Motor neuron (in vitro differentiated cells): ENCODE measurements around the gene CSTF3. TPM values are rescaled to one million over a fixed set of nuclear protein-coding genes. Genes with fewer than 3 reads are reported as not detected.
"Not testable (repeated sequence)": the region's sequence is repeated elsewhere in the genome, so short reads cannot be mapped to it uniquely, and the experiment has no call there.

ENCODE experiments used
- ATAC-seq, 8 experiments: fragments of 200-7000 bp; cut with Tn5 transposase; replicated peaks in 6 of 8; 2 replicates each; pipeline ENCODE4 v1.8.0; 2021; ENCODE audit warnings: mild to moderate bottlenecking in 8 of 8, moderate library complexity in 8 of 8
- H3K27ac ChIP-seq, 2 donors: fragments of 250-450 bp; sonication (Bioruptor Pico); 2 replicates each; pipeline ENCODE4 v1.9.0; 2021; ENCODE audit warnings: antibody characterized with exemption in 2 of 2, mild to moderate bottlenecking in 2 of 2, moderate library complexity in 1 of 2
- H3K4me1 ChIP-seq, 2 donors: fragments of 250-450 bp; sonication (Bioruptor Pico); replicated peaks in 1 of 2; 2 replicates each; pipeline ENCODE4 v1.6.1; 2021; ENCODE audit warnings: antibody characterized with exemption in 2 of 2, mild to moderate bottlenecking in 2 of 2, moderate library complexity in 1 of 2
- H3K4me3 ChIP-seq, 5 donors: fragments of 250-450 bp; sonication (Bioruptor Pico); 2 replicates each; pipeline ENCODE4 v1.9.0; 2021; ENCODE audit warnings: antibody characterized with exemption in 5 of 5, mild to moderate bottlenecking in 5 of 5, moderate library complexity in 4 of 5
- WGBS, 10 experiments: fragments of 450-650 bp; shearing (Covaris generic); methylation state at CpG; one replicate each; pipeline ENCODE4 v1.0.0; 2022; 5-methylcytosine and 5-hydroxymethylcytosine counted together
- in situ Hi-C, 9 experiments: fragments of 400-800 bp; cut with MboI; loops; one replicate each; pipeline ENCODE4 v1.15.0; 2021; ENCODE audit warnings: low sequenced_read_pairs in 9 of 9, low pct_unique_long_range_greater_than_20kb in 2 of 9; ENCODE audit not compliant: unreplicated experiment in 9 of 9
- total RNA-seq, 8 experiments: library from RNA; unstranded; fragments of 300-600 nt; gene quantifications; 2 replicates each; pipeline versions ENCODE4 v1.2.3 to v1.2.4, GENCODE V29; 2022

The CSTF3 gene
- total RNA-seq, 8 experiments from 2014 or later, result 45.1 to 85.8 (median 67.4) TPM

GRCh38 chr11:33157103-33158027, 3.9 kb downstream of the CSTF3 start:
- in situ Hi-C loops, result loop anchor here in 4 of 9 experiments (10.0 to 25.0 kb wide), 3 partner anchors 53 to 530 kb away; no protein-coding TSS in a partner anchor
- Histone ChIP-seq H3K4me1 (peaks cover 5 to 12% of the 10 kb centered on the region in 2 donors), H3K27ac (no peak overlapping the region), H3K4me3 (peak overlapping the region in 1 of 5 donors; percentile 12)
- no peak for ATAC-seq
- WGBS, 10 experiments, result 79 to 100% (median 98%) methylated on average over 1 to 5 of the region's 5 CpGs; no CpG with 5 or more reads in 4 of the 10 experiments

GRCh38 chr11:33151399-33151798, 9.9 kb downstream of the CSTF3 start:
- in situ Hi-C loops, result loop anchor here in 4 of 9 experiments (10.0 to 25.0 kb wide), 3 partner anchors 47 to 536 kb away; no protein-coding TSS in a partner anchor
- H3K4me3 ChIP-seq, result no peak overlapping the region
- ATAC-seq, result peak in 2 of 8 experiments; percentile 23 to 59
- H3K4me1 ChIP-seq, result no peaks in the 10 kb centered on the region
- WGBS, 10 experiments, result 47 to 100% (median 80%) methylated on average over 1 to 5 of the region's 5 CpGs
- no peak overlapping the region for H3K27ac ChIP-seq

- Histone ChIP-seq H3K4me3 (no peak overlapping the region), H3K27ac (no peak overlapping the region), H3K4me1 (no peaks in the 10 kb centered on the region)
- in situ Hi-C loops, result no loop called here
- WGBS, 10 experiments, result 73 to 100% (median 93%) methylated on average over 2 to 5 of the region's 5 CpGs; no CpG with 5 or more reads in 1 of the 10 experiments
- no peak for ATAC-seq
These were observed 13.7 kb downstream of the CSTF3 start for GRCh38 chr11:33147559-33147958.

- WGBS, 10 experiments, result 50 to 95% (median 84%) methylated on average over 2 to 4 of the region's 4 CpGs
- Histone ChIP-seq H3K4me1 (no peaks in the 10 kb centered on the region), H3K4me3 (no peak overlapping the region), H3K27ac (no peak overlapping the region)
- in situ Hi-C loops, result no loop called here
- no peak for ATAC-seq
These were observed 25.4 kb downstream of the CSTF3 start for GRCh38 chr11:33135768-33136443.

GRCh38 chr11:33135216-33135615, 26.1 kb downstream of the CSTF3 start:
- in situ Hi-C loops, result no loop called here
- no peak overlapping the region for H3K27ac ChIP-seq
- 56 to 100% (median 90%) methylated on average over 1 of the region's 1 CpG; no CpG with 5 or more reads in 3 of the 10 experiments for WGBS, 10 experiments
- peak in 2 of 8 experiments; percentile 65 to 90 for ATAC-seq
- no peaks in the 10 kb centered on the region for H3K4me1 ChIP-seq
- H3K4me3 ChIP-seq, result no peak overlapping the region

GRCh38 chr11:33134276-33134675, 27.0 kb downstream of the CSTF3 start:
- Histone ChIP-seq H3K4me1 (no peaks in the 10 kb centered on the region), H3K4me3 (no peak overlapping the region), H3K27ac (no peak overlapping the region)
- no peak for ATAC-seq
- WGBS, 10 experiments, result 79 to 100% (median 90%) methylated on average over 2 to 3 of the region's 3 CpGs; no CpG with 5 or more reads in 1 of the 10 experiments
- in situ Hi-C loops, result no loop called here

- Histone ChIP-seq H3K4me1 (no peaks in the 10 kb centered on the region), H3K27ac (no peak overlapping the region), H3K4me3 (no peak overlapping the region)
- no peak for ATAC-seq
- in situ Hi-C loops, result no loop called here
- WGBS, 10 experiments, result 48 to 100% (median 87%) methylated on average over 1 to 3 of the region's 3 CpGs
These were observed 27.5 kb downstream of the CSTF3 start for GRCh38 chr11:33133761-33134160.

GRCh38 chr11:33132510-33132909, 28.8 kb downstream of the CSTF3 start:
- Histone ChIP-seq H3K27ac (no peak overlapping the region), H3K4me3 (no peak overlapping the region), H3K4me1 (no peaks in the 10 kb centered on the region)
- no peak for ATAC-seq
- in situ Hi-C loops, result no loop called here
- 45 to 100% (median 75%) methylated on average over 1 to 4 of the region's 4 CpGs for WGBS, 10 experiments

GRCh38 chr11:33128739-33129138, 32.5 kb downstream of the CSTF3 start:
- Histone ChIP-seq H3K4me3 (no peak overlapping the region), H3K27ac (no peak overlapping the region), H3K4me1 (no peaks in the 10 kb centered on the region)
- WGBS, 10 experiments, result 46 to 100% (median 91%) methylated on average over 1 to 2 of the region's 2 CpGs
- in situ Hi-C loops, result no loop called here
- ATAC-seq, result no peak

- ATAC-seq, result no peak
- Histone ChIP-seq H3K27ac (no peak overlapping the region), H3K4me1 (no peaks in the 10 kb centered on the region), H3K4me3 (no peak overlapping the region)
- WGBS, 10 experiments, result 83 to 100% (median 100%) methylated on average over 1 to 3 of the region's 3 CpGs; no CpG with 5 or more reads in 2 of the 10 experiments
- in situ Hi-C loops, result no loop called here
These were observed 35.7 kb downstream of the CSTF3 start for GRCh38 chr11:33125611-33126010.

GRCh38 chr11:33125025-33125424, 36.3 kb downstream of the CSTF3 start:
- Histone ChIP-seq H3K4me1 (no peaks in the 10 kb centered on the region), H3K4me3 (no peak overlapping the region), H3K27ac (no peak overlapping the region)
- in situ Hi-C loops, result no loop called here
- ATAC-seq, result no peak
- WGBS, 10 experiments, result 92 to 100% (median 100%) methylated on average over 1 to 2 of the region's 2 CpGs; no CpG with 5 or more reads in 2 of the 10 experiments

GRCh38 chr11:33122696-33123095, 38.6 kb downstream of the CSTF3 start:
- in situ Hi-C loops, ATAC-seq, H3K4me3 ChIP-seq, H3K27ac ChIP-seq, H3K4me1 ChIP-seq: not testable (repeated sequence)
- WGBS, 10 experiments, result 80 to 100% (median 95%) methylated on average over 1 of the region's 1 CpG; no CpG with 5 or more reads in 4 of the 10 experiments

GRCh38 chr11:33116535-33116934, 44.7 kb downstream of the CSTF3 start:
- Histone ChIP-seq H3K4me3 (no peak overlapping the region), H3K4me1 (no peaks in the 10 kb centered on the region), H3K27ac (no peak overlapping the region)
- ATAC-seq, result no peak
- in situ Hi-C loops, result no loop called here
